GM21526 (cell line): ENCODE measurements around the gene ZNF439.
"Not testable (repeated sequence)": the region's sequence is repeated elsewhere in the genome, so short reads cannot be mapped to it uniquely, and the experiment has no call there.

ENCODE experiments used
- ATAC-seq: cut with Tn5 transposase; IDR thresholded peaks from one replicate; pipeline ENCODE4 v1.9.1; 2021; ENCODE audit warnings: moderate library complexity; ENCODE audit not compliant: unreplicated experiment, low FRiP score

The ZNF439 gene

GRCh38 chr19:11867766-11868165 is 19.2 kb downstream of the ZNF439 start:
- ATAC-seq, result not testable (repeated sequence)

- ATAC-seq, result no peak
Measured at GRCh38 chr19:11868188-11868587, 19.7 kb downstream of the ZNF439 start.

- ATAC-seq, result no peak
Measured at GRCh38 chr19:11872624-11873023, 24.1 kb downstream of the ZNF439 start.

- ATAC-seq, result no peak
Measured at GRCh38 chr19:11873762-11874161, 25.2 kb downstream of the ZNF439 start.

- ATAC-seq, result not testable (repeated sequence)
Measured at GRCh38 chr19:11879687-11880266, 31.3 kb downstream of the ZNF439 start.

GRCh38 chr19:11880598-11880997 is 32.1 kb downstream of the ZNF439 start:
- ATAC-seq, result no peak

GRCh38 chr19:11881151-11881800 is 32.8 kb downstream of the ZNF439 start:
- no peak for ATAC-seq

- ATAC-seq, result no peak
Measured at GRCh38 chr19:11882606-11883005, 34.1 kb downstream of the ZNF439 start.

GRCh38 chr19:11887234-11887610 is 38.7 kb downstream of the ZNF439 start:
- ATAC-seq, result no peak

GRCh38 chr19:11887611-11888531 is 39.3 kb downstream of the ZNF439 start, which contains the start of gene ZNF69:
TSS of gene ZNF69 (plus strand) at chr19:11887782. CDS start at chr19:11887924, 142 bp downstream.
- ATAC-seq, result no peak

- ATAC-seq, result not testable (repeated sequence)
Measured at GRCh38 chr19:11889901-11890300, 41.4 kb downstream of the ZNF439 start.

GRCh38 chr19:11890634-11891033 is 42.1 kb downstream of the ZNF439 start:
- ATAC-seq, result no peak

GRCh38 chr19:11894851-11895250 is 46.3 kb downstream of the ZNF439 start:
- no peak for ATAC-seq

- ATAC-seq, result no peak
Measured at GRCh38 chr19:11902228-11902627, 53.7 kb downstream of the ZNF439 start.

- ATAC-seq, result no peak
Measured at GRCh38 chr19:11905928-11906327, 57.4 kb downstream of the ZNF439 start.

GRCh38 chr19:11911937-11912336 is 63.4 kb downstream of the ZNF439 start:
- not testable (repeated sequence) for ATAC-seq

- ATAC-seq, result not testable (repeated sequence)
Measured at GRCh38 chr19:11914417-11915051, 66.0 kb downstream of the ZNF439 start.
